WTC11 (cell line): ENCODE measurements around the gene AGAP1.

Source experiments
- CTCF ChIP-seq: fragments of 200-600 bp; IDR thresholded peaks from 2 replicates; pipeline ENCODE4 v1.8.0; 2022; ENCODE audit warnings: antibody characterized with exemption
- SP1 ChIP-seq: sonication (generic); formaldehyde crosslinking; conservative IDR thresholded peaks from 2 replicates; pipeline ENCODE4 v1.8.1; 2022; ENCODE audit warnings: missing genetic modification reagents
- ZNF138 ChIP-seq: sonication (generic); formaldehyde crosslinking; conservative IDR thresholded peaks from 2 replicates; pipeline ENCODE4 v1.8.1; 2022; ENCODE audit warnings: mild to moderate bottlenecking, moderate library complexity, missing genetic modification reagents
- ZNF416 ChIP-seq: fragments of 250-450 bp; sonication (Bioruptor Pico); IDR thresholded peaks from 2 replicates; pipeline ENCODE4 v1.9.0; 2021; ENCODE audit warnings: mild to moderate bottlenecking, inconsistent platforms
- ZNF512 ChIP-seq: sonication (generic); formaldehyde crosslinking; IDR thresholded peaks from 2 replicates; pipeline ENCODE4 v1.8.1; 2022; ENCODE audit warnings: missing genetic modification reagents, borderline replicate concordance

- TF ChIP-seq CTCF (no peak), ZNF416 (CRISPR knock-in tag) (no peak), ZNF512 (CRISPR knock-in tag) (no peak), ZNF138 (CRISPR knock-in tag) (no peak), SP1 (no peak)
Measured at GRCh38 chr2:235955664-235956063, 461.8 kb downstream of the AGAP1 start.
